ENCODE results near the gene LACRT. TPM values are rescaled to one million over a fixed set of nuclear protein-coding genes. Genes with fewer than 3 reads are reported as not detected.

The LACRT gene
- total and polyA plus RNA-seq, 2 of the 8 experiments (the other 6 are each of a cell fraction or from before 2014, with no cell fraction given) = not detected

- POLR2A ChIA-PET (ENCODE audit: partially characterized antibody) = interaction anchor here (1.1 to 1.2 kb wide), 2 partner anchors 18 to 62 kb away, joined by 3 read pairs; no protein-coding TSS in a partner anchor
- no peak overlapping the region for H3K4me3 ChIP-seq (ENCODE audit: extremely low read depth in 1 of 4, insufficient read depth in 2 of 4, low read depth in 3 of 4, low read length in 4 of 4)
- no peak overlapping the region for H2AFZ ChIP-seq (ENCODE audit: low read length)
- H4K91ac ChIP-seq (replicated peaks; ENCODE audit: insufficient read length, low read length) = no peak overlapping the region
- FAIRE-seq = peak; percentile 97
- no peak overlapping the region for H3K18ac ChIP-seq (ENCODE audit: extremely low read depth, low read length)
- H3K9ac ChIP-seq (replicated peaks in 1 of 4; ENCODE audit: extremely low read depth in 1 of 4, low read depth in 3 of 4, low read length in 3 of 4) = no peak overlapping the region
- no peaks in the 10 kb centered on the region for H4K20me1 ChIP-seq (replicated peaks in 1 of 2; ENCODE audit: control insufficient read depth in 1 of 2, insufficient read depth in 2 of 2, low read length in 2 of 2)
- H3K23me2 ChIP-seq (ENCODE audit: low read depth, low read length) = no peaks in the 10 kb centered on the region
- H2BK15ac ChIP-seq (ENCODE audit: low read length) = no peak overlapping the region
- no peaks in the 10 kb centered on the region for H3K79me1 ChIP-seq (ENCODE audit: low read depth, low read length)
- DNase-seq (ENCODE audit: low read depth in 1 of 2, low spot score in 2 of 2) = peak; percentile 50 to 88
- H3K14ac ChIP-seq (ENCODE audit: insufficient read length) = no peak overlapping the region
- H2BK5ac ChIP-seq (ENCODE audit: low read depth, low read length) = no peak overlapping the region
- H2BK12ac ChIP-seq (ENCODE audit: low read depth, low read length) = no peak overlapping the region
- no peak overlapping the region for H3K23ac ChIP-seq (ENCODE audit: insufficient read length)
- H3K4me1 ChIP-seq (replicated peaks in 1 of 4; ENCODE audit: control insufficient read depth in 3 of 4, insufficient read depth in 4 of 4, low read length in 3 of 4) = 0 out of 7 replicates have a peak, but pooled peaks cover 0 to 2% (median 0%) of the 10 kb centered on the region in 4 experiments
- CTCF ChIA-PET (ENCODE audit: partially characterized antibody) = interaction anchor here (0.6 to 6.2 kb wide), 41 partner anchors 9 to 1198 kb away, joined by 3 to 57 read pairs (median 6); no protein-coding TSS in a partner anchor
- no peaks in the 10 kb centered on the region for H3K9me3 ChIP-seq (ENCODE audit: insufficient read depth in 2 of 2, low read depth in 1 of 2, low read length in 1 of 2)
- H4K5ac ChIP-seq (ENCODE audit: insufficient read length, low read depth, low read length) = no peak overlapping the region
- WGBS, 2 experiments (ENCODE audit: extremely low coverage in 1 of 2, insufficient coverage in 1 of 2, insufficient read length in 1 of 2, insufficient replicate concordance in 2 of 2, low coverage in 1 of 2, low lambda C conversion rate in 2 of 2, missing lambda C conversion rate in 1 of 2) = 58% methylated on average over 3 of the region's 3 CpGs; no CpG with 5 or more reads in 1 of the 2 experiments
- peaks cover 0 to 19% (median 13%) of the 10 kb centered on the region in 4 experiments; a peak in 3 of 7 replicates for H3K27me3 ChIP-seq (replicated peaks in 1 of 4; ENCODE audit: control insufficient read depth in 3 of 4, extremely low read depth in 1 of 4, insufficient read depth in 3 of 4, low read length in 3 of 4)
- no peak overlapping the region for H3K56ac ChIP-seq (replicated peaks; ENCODE audit: insufficient read length, low read depth, low read length)
- no peak overlapping the region for H2AK5ac ChIP-seq (ENCODE audit: low read depth, low read length)
- no peak overlapping the region for H3K27ac ChIP-seq (ENCODE audit: low read depth, low read length)
- H2BK120ac ChIP-seq (replicated peaks; ENCODE audit: low read depth, low read length) = no peak overlapping the region
- H2BK20ac ChIP-seq (ENCODE audit: low read length) = no peak overlapping the region
- no peaks in the 10 kb centered on the region for H3K79me2 ChIP-seq (ENCODE audit: control insufficient read depth in 1 of 2, insufficient read depth in 2 of 2, low read length in 2 of 2)
- H4K8ac ChIP-seq (ENCODE audit: extremely low read depth, insufficient read depth, low read length) = no peak overlapping the region
- no peak overlapping the region for H3K4me2 ChIP-seq (ENCODE audit: insufficient read depth in 1 of 2, low read depth in 2 of 2, low read length in 2 of 2)
- no peaks in the 10 kb centered on the region for H3K36me3 ChIP-seq (ENCODE audit: control insufficient read depth in 2 of 4, insufficient read depth in 4 of 4, low read length in 3 of 4)
- no peak overlapping the region for H3K4ac ChIP-seq (replicated peaks; ENCODE audit: insufficient read length, low read depth, low read length)
- TF ChIP-seq MAX (IDR thresholded peaks at IDR 0.05) (peak; percentile 33; the same call in 1 of the 2 replicates), GTF2F1 (IDR thresholded peaks at IDR 0.05; ENCODE audit: borderline replicate concordance, low read depth, low read length) (no peak), EP300 (IDR thresholded peaks at IDR 0.05; ENCODE audit: borderline replicate concordance in 1 of 2, low read depth in 2 of 2, low read length in 2 of 2) (no peak), SAP30 (IDR thresholded peaks at IDR 0.05; ENCODE audit: insufficient read depth, insufficient replicate concordance, low read length) (no peak), SRF (IDR thresholded peaks at IDR 0.05; ENCODE audit: low read depth, low read length) (no peak), SP2 (IDR thresholded peaks at IDR 0.05; ENCODE audit: low read length) (no peak), BRCA1 (IDR thresholded peaks at IDR 0.05; ENCODE audit: low read depth, low read length) (no peak), FOSL1 (IDR thresholded peaks at IDR 0.05; ENCODE audit: insufficient read depth, low read depth, low read length) (no peak), HDAC2 (IDR thresholded peaks at IDR 0.05; ENCODE audit: borderline replicate concordance in 1 of 2, low read depth in 2 of 2, low read length in 2 of 2) (no peak), GABPA (IDR thresholded peaks at IDR 0.05; ENCODE audit: borderline replicate concordance, insufficient read depth, low read length) (no peak), RFX5 (IDR thresholded peaks at IDR 0.05; ENCODE audit: borderline replicate concordance, low read depth, low read length) (no peak), MAFK (IDR thresholded peaks at IDR 0.05; ENCODE audit: low read depth, low read length) (no peak), TCF12 (IDR thresholded peaks at IDR 0.05; ENCODE audit: low read depth, low read length) (0 out of 2 replicates have a peak, but pooled peaks have one; percentile 14)
These were observed 38.2 kb downstream of the LACRT start for GRCh38 chr12:54596526-54596946.

All from H1 (cell line).